HG02798 (cell line): ENCODE measurements around the gene LRRTM1.

Source experiments
- ATAC-seq: cut with Tn5 transposase; IDR thresholded peaks from one replicate; pipeline ENCODE4 v1.9.1; 2021; ENCODE audit warnings: mild to moderate bottlenecking; ENCODE audit not compliant: unreplicated experiment, poor library complexity

LRRTM1 gene

GRCh38 chr2:80303909-80304837, at the start of gene LRRTM1:
Gene LRRTM1 (minus strand): TSS chr2:80304752. CDS start chr2:80303819, 933 bp downstream.
- no peak for ATAC-seq

- ATAC-seq: no peak
These were observed 46.7 kb upstream of the LRRTM1 start for GRCh38 chr2:80351231-80351630.

- no peak for ATAC-seq
These were observed 44.4 kb upstream of the LRRTM1 start for GRCh38 chr2:80348953-80349352.

- ATAC-seq: no peak
These were observed 43.5 kb upstream of the LRRTM1 start for GRCh38 chr2:80348078-80348477.

GRCh38 chr2:80340022-80340421, 35.5 kb upstream of the LRRTM1 start:
- no peak for ATAC-seq

GRCh38 chr2:80338794-80339193, 34.2 kb upstream of the LRRTM1 start:
- ATAC-seq: no peak

DNA sequence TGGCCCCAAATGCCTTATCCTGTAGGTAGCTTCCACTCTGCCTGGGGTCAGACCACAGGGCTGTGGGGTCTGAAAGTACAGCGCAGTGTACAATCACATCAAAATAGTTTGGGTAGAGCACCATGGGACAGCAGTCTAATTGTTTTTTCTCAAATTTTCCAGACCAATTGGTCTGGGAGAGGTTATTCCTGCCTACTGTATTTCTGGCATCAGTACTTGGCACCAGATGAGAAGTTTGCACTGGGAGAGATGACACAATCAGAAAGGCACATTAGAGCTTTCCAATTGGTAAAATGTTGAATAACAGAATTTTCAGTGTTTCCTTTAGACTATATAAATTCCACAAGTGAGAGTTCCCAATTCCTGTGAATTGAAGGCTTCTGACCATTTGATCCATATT, 30.9 kb upstream of the LRRTM1 start:
- ATAC-seq: no peak

GRCh38 chr2:80333886-80334285, 29.3 kb upstream of the LRRTM1 start:
- ATAC-seq: no peak

- ATAC-seq: no peak
These were observed 26.2 kb upstream of the LRRTM1 start for GRCh38 chr2:80330527-80331450.

GRCh38 chr2:80329491-80329890, 24.9 kb upstream of the LRRTM1 start:
- no peak for ATAC-seq

DNA sequence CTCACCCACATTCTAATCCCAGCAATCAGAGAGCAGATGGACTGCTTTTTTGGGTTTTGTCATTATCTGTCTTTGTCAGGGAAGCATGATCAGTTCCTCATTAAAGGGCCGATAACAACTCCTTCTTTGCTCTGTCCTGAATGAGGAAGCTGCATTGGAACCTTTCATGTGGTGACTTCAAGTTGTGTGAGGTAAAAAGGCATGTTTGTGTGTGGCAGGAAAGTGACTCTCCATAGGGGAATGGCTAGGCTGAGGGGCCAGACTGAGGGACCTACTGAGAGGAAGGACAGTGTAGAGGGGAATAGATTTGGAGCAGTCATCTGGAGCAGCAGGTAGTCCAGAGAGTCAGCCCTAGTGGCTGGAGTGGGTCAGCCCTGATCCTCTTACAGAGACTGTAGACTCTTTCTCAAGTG, 23.6 kb upstream of the LRRTM1 start:
- no peak for ATAC-seq

DNA sequence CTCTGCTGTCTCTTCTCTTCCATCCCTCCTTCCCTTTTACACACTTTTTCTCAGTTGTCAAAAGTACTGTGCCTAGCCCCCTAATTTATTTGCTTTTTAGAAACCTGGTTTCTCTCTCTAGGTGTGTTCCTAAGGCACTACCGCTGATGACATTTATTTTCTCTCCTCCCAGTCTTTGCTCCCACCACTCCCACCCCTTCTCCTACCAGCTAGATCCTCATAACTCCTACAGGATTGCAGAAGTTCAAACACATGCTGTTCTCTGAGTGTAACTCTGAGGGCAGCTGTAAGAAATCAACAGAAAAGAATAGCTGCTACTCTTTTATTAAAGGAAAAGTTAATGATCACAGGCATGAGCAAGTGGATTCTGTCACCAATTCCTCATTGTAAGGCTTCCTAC, 22.3 kb upstream of the LRRTM1 start:
- ATAC-seq: no peak

DNA sequence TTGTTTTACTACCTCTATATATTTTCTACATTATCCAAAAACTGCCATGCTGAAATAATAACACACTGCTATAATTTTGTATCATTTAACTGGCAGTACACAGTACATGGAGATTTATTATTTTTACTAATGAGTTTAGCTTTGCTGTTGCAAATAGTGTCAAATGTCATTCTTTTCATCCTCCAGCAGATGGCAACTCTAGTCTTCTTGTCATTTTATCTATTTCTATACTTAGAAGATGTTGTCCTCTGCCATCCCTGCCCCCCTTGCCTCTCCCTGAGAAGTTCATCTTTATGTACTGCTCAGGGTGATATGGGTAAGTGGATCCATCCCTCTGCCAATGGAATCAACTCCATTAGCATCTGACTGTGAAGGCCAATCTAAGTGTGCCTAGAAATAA, 21.7 kb upstream of the LRRTM1 start:
- ATAC-seq: no peak

- ATAC-seq: no peak
These were observed 20.0 kb upstream of the LRRTM1 start for GRCh38 chr2:80324525-80324924.

GRCh38 chr2:80323610-80324009, 19.1 kb upstream of the LRRTM1 start:
- ATAC-seq: no peak

GRCh38 chr2:80322958-80323357, 18.4 kb upstream of the LRRTM1 start:
- ATAC-seq: no peak

DNA sequence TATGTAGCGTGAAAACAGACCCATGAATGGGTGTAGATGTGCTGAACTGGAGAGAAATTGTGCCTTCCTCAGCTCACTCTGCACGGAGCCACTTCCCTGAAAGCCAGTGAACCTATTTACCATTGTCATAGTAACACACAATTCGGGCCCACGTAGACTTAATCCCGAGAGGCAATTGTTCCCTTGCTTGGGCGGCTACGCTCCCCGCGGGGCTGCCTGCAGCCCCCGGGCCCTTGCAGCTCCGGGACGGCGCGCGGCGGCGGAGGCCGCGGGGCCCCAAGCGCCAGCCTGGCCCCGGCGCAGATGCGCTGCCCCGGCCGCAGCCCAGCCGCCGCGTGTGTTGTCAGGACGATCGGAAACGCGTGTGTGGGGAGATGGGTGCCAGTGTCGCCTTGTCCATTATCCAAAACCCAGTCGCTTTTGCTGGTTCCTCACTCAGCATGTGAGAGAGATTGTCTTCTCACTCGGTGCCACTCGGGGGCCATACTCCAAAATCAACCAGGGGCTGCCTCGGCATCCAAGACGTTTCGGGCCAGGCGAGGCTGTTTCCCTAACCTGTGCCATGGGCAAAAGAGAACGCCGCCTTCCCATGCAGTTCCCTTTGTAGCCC, 17.9 kb upstream of the LRRTM1 start:
- no peak for ATAC-seq

- ATAC-seq: no peak
These were observed 7.8 kb upstream of the LRRTM1 start for GRCh38 chr2:80312282-80312839.

DNA sequence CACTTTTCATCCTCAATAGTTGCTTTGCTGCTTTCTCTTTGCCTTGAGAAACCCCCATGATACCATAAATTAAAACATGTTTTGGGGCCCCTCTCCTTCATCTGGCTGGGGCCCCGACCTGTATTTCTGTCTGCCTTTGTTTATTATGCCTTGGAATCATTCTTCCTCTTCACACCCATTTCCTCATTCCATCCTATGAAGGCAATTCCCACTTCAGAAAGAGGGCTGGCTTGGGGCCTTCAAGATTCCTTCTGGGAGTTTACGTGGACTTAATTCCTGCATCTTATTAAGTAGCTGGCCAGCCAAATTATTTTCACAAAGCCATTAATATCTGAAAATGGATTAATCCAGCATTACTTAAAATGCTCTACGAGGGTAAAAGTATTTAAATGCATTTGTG, 6.8 kb upstream of the LRRTM1 start:
- ATAC-seq: no peak
